GM12878 (cell line): ENCODE measurements around the gene BICRAL. TPM values are rescaled to one million over a fixed set of nuclear protein-coding genes. Genes with fewer than 3 reads are reported as not detected.
A peak's percentile ranks its signal among the peaks of the same experiment; 100 is the strongest.

Source experiments
- ATF7 ChIP-seq: fragments of 450-650 bp; IDR thresholded peaks from 2 replicates; pipeline ENCODE4 v1.6.1; 2016; ENCODE audit warnings: low read depth, mild to moderate bottlenecking
- CEBPZ ChIP-seq: fragments of 150-350 bp; IDR thresholded peaks from 2 replicates; pipeline ENCODE4 v1.6.1; 2016; ENCODE audit warnings: low read depth, low read length
- E2F4 ChIP-seq: IDR thresholded peaks from 2 replicates; pipeline ENCODE4 v1.6.1; 2012; ENCODE audit warnings: low read depth, low read length, improper control_type of control experiment
- EP300 ChIP-seq, 2 experiments: fragments of 150-350 bp in 1 of 2; IDR thresholded peaks; 2 replicates each; pipeline ENCODE4 v1.6.1; 2011 to 2012; ENCODE audit warnings: low read depth in 2 of 2, low read length in 2 of 2, borderline replicate concordance in 1 of 2, improper control_type of control experiment in 1 of 2, inconsistent platforms in 1 of 2; ENCODE audit not compliant: control insufficient read depth in 1 of 2
- HDAC6 ChIP-seq: fragments of 200-600 bp; sonication (generic); IDR thresholded peaks from one replicate; pipeline ENCODE4 v1.8.0; 2017; ENCODE audit warnings: antibody characterized with exemption; ENCODE audit not compliant: unreplicated experiment
- HDGF ChIP-seq: fragments of 450-650 bp; IDR thresholded peaks from 2 replicates; pipeline ENCODE4 v1.6.1; 2016; ENCODE audit warnings: antibody characterized with exemption
- IRF4 ChIP-seq: IDR thresholded peaks from 2 replicates; pipeline ENCODE4 v1.6.1; 2011; ENCODE audit warnings: low read depth, low read length
- KLF5 ChIP-seq: fragments of 450-650 bp; IDR thresholded peaks from 2 replicates; pipeline ENCODE4 v1.6.1; 2014; ENCODE audit warnings: mild to moderate bottlenecking; ENCODE audit not compliant: partially characterized antibody
- MEF2A ChIP-seq: IDR thresholded peaks from 2 replicates; pipeline ENCODE4 v1.6.1; 2011; ENCODE audit warnings: low read depth, mild to moderate bottlenecking, low read length, moderate library complexity; ENCODE audit not compliant: insufficient read depth
- MTA3 ChIP-seq: IDR thresholded peaks from 2 replicates; pipeline ENCODE4 v1.6.1; 2012; ENCODE audit warnings: low read length, inconsistent platforms, borderline replicate concordance
- NBN ChIP-seq: fragments of 450-650 bp; IDR thresholded peaks from 2 replicates; pipeline ENCODE4 v1.6.1; 2016
- NFXL1 ChIP-seq: fragments of 450-650 bp; IDR thresholded peaks from 2 replicates; pipeline ENCODE4 v1.6.1; 2017; ENCODE audit warnings: antibody characterized with exemption, mild to moderate bottlenecking, borderline replicate concordance
- PBX3 ChIP-seq: IDR thresholded peaks from 2 replicates; pipeline ENCODE4 v1.6.1; 2011; ENCODE audit warnings: mild to moderate bottlenecking, low read depth, low read length, moderate library complexity; ENCODE audit not compliant: insufficient replicate concordance
- PKNOX1 ChIP-seq: fragments of 450-650 bp; IDR thresholded peaks from 2 replicates; pipeline ENCODE4 v1.6.1; 2016; ENCODE audit warnings: mild to moderate bottlenecking
- PML ChIP-seq: IDR thresholded peaks from 2 replicates; pipeline ENCODE4 v1.6.1; 2012; ENCODE audit warnings: low read length, inconsistent platforms
- POLR2AphosphoS5 ChIP-seq: IDR thresholded peaks from 2 replicates; pipeline ENCODE4 v1.6.1; 2011; ENCODE audit warnings: mild to moderate bottlenecking, low read length, inconsistent platforms
- RFX5 ChIP-seq: IDR thresholded peaks from 2 replicates; pipeline ENCODE4 v1.6.1; 2011; ENCODE audit warnings: low read depth, low read length, improper control_type of control experiment
- TCF3 ChIP-seq: IDR thresholded peaks from 2 replicates; pipeline ENCODE4 v1.6.1; 2012; ENCODE audit warnings: low read depth, mild to moderate bottlenecking, low read length, borderline replicate concordance; ENCODE audit not compliant: insufficient read depth
- WRNIP1 ChIP-seq: IDR thresholded peaks from 2 replicates; pipeline ENCODE4 v1.6.1; 2011; ENCODE audit warnings: low read depth, low read length, improper control_type of control experiment, borderline replicate concordance
- YY1 ChIP-seq: IDR thresholded peaks from 2 replicates; pipeline ENCODE4 v1.6.1; 2011; ENCODE audit warnings: low read depth, mild to moderate bottlenecking, low read length
- ZNF207 ChIP-seq: fragments of 450-650 bp; IDR thresholded peaks from 2 replicates; pipeline ENCODE4 v1.6.1; 2014; ENCODE audit warnings: antibody characterized with exemption, mild to moderate bottlenecking, borderline replicate concordance
- ZNF24 ChIP-seq: fragments of 450-650 bp; IDR thresholded peaks from 2 replicates; pipeline ENCODE4 v1.6.1; 2017; ENCODE audit warnings: antibody characterized with exemption, mild to moderate bottlenecking
- polyA plus RNA-seq, 11 experiments: library from polyadenylated mRNA; depleted of rRNA in 4 of 11; unstranded in 6 of 11; stranded (reverse) in 5 of 11; fragments of >200 nt; fragmentation: Nextera tagmentation in 4 of 11; fragmentation: Illumina TruSeq in 1 of 11; extraction: Ambion mirVana in 4 of 11; extraction: Trizol in 1 of 11; gene quantifications; 1 replicate in 1 of 11; 2 replicates in 10 of 11; pipeline versions ENCODE4 v1.2.1 to v1.2.3, GENCODE V29; 2011 to 2016; ENCODE audit warnings: inconsistent platforms in 2 of 11, missing spikeins in 2 of 11, low read depth in 1 of 11
- total RNA-seq, 4 experiments: library from RNA; depleted of rRNA in 3 of 4; stranded (reverse); fragments of >200 nt in 3 of 4; fragmentation: Illumina TruSeq in 1 of 4; extraction: Trizol in 1 of 4; gene quantifications; 2 replicates each; pipeline versions ENCODE4 v1.2.1 to v1.2.3, GENCODE V29; 2013 to 2021

Gene BICRAL
- total and polyA plus RNA-seq, 10 of the 15 experiments (the other 5 are each of a cell fraction or from before 2014, with no cell fraction given): 1.9 to 16.6 (median 8.5) TPM

- TF ChIP-seq CEBPZ (no peak), EP300 (IDR thresholded peaks at IDR 0.05; ENCODE audit: borderline replicate concordance in 1 of 2, control insufficient read depth in 1 of 2, low read depth in 2 of 2, low read length in 2 of 2) (peak in 1 of 2 experiments; percentile 41; a peak in 2 of 4 replicates), HDGF (no peak), YY1 (no peak), PKNOX1 (0 out of 2 replicates have a peak, but pooled peaks have one; percentile 7), HDAC6 (no peak), TCF3 (peak; percentile 70; the same call in 1 of the 2 replicates), RFX5 (no peak), WRNIP1 (no peak), MEF2A (peak; percentile 96), KLF5 (no peak), POLR2AphosphoS5 (no peak), IRF4 (peak; percentile 88), NFXL1 (no peak), PBX3 (no peak), E2F4 (no peak), NBN (no peak), ZNF24 (no peak), PML (peak; percentile 86), MTA3 (peak; percentile 89; the same call in 1 of the 2 replicates), ZNF207 (no peak), ATF7 (no peak; the same call in none of the 2 replicates)
Observed at GRCh38 chr6:42777126-42777822, 4.6 kb upstream of the BICRAL start (continued).
